GM18520 (cell line): ENCODE results near the gene DAAM1.

Experiments used
- ATAC-seq: cut with Tn5 transposase; IDR thresholded peaks from one replicate; pipeline ENCODE4 v1.9.1; 2021; ENCODE audit not compliant: unreplicated experiment

Gene DAAM1

GRCh38 chr14:59283361-59283760, 94.9 kb downstream of the DAAM1 start:
- ATAC-seq = no peak

- no peak for ATAC-seq
Observed at GRCh38 chr14:59284059-59284458, 95.6 kb downstream of the DAAM1 start.

GRCh38 chr14:59292028-59292427, 103.6 kb downstream of the DAAM1 start:
- ATAC-seq = no peak

- ATAC-seq = no peak
Observed at GRCh38 chr14:59292921-59293534, 104.6 kb downstream of the DAAM1 start.

GRCh38 chr14:59293935-59294661, 105.6 kb downstream of the DAAM1 start:
- ATAC-seq = no peak

GRCh38 chr14:59294662-59294992, 106.2 kb downstream of the DAAM1 start:
- no peak for ATAC-seq

- ATAC-seq = no peak
Observed at GRCh38 chr14:59295951-59296350, 107.5 kb downstream of the DAAM1 start.

- no peak for ATAC-seq
Observed at GRCh38 chr14:59296508-59296907, 108.0 kb downstream of the DAAM1 start.

GRCh38 chr14:59297071-59297776, 108.8 kb downstream of the DAAM1 start:
- ATAC-seq = no peak

GRCh38 chr14:59299731-59300130, 111.3 kb downstream of the DAAM1 start:
- ATAC-seq = no peak

GRCh38 chr14:59301354-59301753, 112.9 kb downstream of the DAAM1 start:
- ATAC-seq = peak; percentile 81

- ATAC-seq = no peak
Observed at GRCh38 chr14:59302313-59302712, 113.8 kb downstream of the DAAM1 start.

GRCh38 chr14:59303216-59303615, 114.7 kb downstream of the DAAM1 start:
- no peak for ATAC-seq

GRCh38 chr14:59305231-59305630, 116.8 kb downstream of the DAAM1 start:
- ATAC-seq = no peak

- ATAC-seq = no peak
Observed at GRCh38 chr14:59305836-59306555, 117.5 kb downstream of the DAAM1 start.

- ATAC-seq = no peak
Observed at GRCh38 chr14:59306775-59307174, 118.3 kb downstream of the DAAM1 start.

- no peak for ATAC-seq
Observed at GRCh38 chr14:59308086-59308485, 119.6 kb downstream of the DAAM1 start.

GRCh38 chr14:59308673-59309072, 120.2 kb downstream of the DAAM1 start:
- ATAC-seq = no peak

GRCh38 chr14:59309291-59309900, 120.9 kb downstream of the DAAM1 start:
- ATAC-seq = no peak

- ATAC-seq = no peak
Observed at GRCh38 chr14:59310633-59311032, 122.2 kb downstream of the DAAM1 start.

GRCh38 chr14:59311723-59312122, 123.3 kb downstream of the DAAM1 start:
- no peak for ATAC-seq
